CD4-positive, alpha-beta T cell treated with Interleukin-4 for 1 hour (primary cell): Measurements from ENCODE around the gene GPR32.
A peak's percentile ranks its signal among the peaks of the same experiment; 100 is the strongest.

Experiments used
- DNase-seq, 2 donors: peaks; one replicate each; pipeline ENCODE4 v3.0.0-alpha.2; 2020 to 2022

The GPR32 gene

DNA sequence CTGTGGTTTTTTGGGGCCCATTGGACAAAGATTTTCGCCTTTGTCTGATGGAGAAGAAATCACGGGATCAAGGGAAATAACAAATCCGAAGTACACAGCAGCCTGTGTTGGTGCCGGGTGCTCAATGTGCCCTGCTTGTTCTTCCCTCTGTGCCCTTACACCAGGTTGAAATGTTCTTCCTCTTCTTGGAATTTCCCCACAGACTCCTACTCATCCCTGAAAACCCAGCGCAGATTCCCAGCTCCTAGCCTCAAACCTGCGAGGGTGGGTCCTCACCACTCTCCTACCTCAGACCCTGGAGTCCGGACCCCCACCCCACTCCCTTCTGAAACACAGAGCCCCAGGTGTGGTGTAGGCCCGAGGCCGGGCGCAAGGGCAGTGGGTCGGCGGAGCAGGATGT lies 15.1 kb downstream of the GPR32 start:
- DNase-seq, result no peak

DNA sequence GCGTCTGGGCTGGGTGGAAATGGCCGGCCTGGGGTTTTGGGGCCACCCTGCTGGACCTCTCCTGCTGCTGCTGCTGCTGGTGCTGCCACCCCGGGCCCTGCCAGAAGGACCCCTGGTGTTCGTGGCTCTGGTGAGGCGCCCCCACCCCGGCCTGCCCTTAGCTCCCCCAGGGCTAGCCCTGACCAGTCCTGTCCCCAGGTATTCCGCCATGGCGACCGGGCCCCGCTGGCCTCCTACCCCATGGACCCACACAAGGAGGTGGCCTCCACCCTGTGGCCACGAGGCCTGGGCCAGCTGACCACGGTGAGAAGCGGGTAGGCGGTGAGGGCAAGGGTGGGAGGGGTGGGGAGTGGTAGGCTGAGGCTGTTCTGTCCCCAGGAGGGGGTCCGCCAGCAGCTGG lies 20.1 kb downstream of the GPR32 start, which contains the start of gene ACP4:
Gene ACP4, plus strand, starts transcription at position 20 of the 400 bp plus-strand sequence. Its CDS starts 0 bp downstream, at position 20.
- DNase-seq, result no peak

DNA sequence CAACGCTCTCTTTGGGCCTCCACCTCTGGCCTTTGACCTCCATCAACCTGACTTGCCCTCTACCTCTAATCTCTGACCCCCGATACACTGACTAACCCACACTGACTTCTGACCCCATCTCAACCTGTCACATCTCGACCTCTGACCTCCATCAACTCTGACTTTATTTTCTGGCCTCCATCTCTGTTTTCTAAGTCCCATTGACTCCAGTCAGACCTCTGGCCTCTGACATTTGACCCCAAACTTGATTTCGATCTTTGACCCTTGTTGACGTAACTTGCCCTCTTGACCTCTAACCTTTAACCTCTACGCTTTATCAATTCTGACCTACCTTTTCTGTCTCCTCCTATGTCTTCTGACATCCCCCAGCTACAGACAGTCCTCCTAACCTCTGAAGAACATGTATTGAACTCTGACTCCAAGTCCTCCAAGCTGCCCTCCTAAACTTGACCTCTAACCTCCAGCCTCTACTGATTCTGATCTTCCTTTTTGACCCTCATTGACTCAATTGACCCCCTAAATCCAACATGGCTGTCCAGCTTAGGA lies 20.7 kb downstream of the GPR32 start:
- no peak for DNase-seq

DNA sequence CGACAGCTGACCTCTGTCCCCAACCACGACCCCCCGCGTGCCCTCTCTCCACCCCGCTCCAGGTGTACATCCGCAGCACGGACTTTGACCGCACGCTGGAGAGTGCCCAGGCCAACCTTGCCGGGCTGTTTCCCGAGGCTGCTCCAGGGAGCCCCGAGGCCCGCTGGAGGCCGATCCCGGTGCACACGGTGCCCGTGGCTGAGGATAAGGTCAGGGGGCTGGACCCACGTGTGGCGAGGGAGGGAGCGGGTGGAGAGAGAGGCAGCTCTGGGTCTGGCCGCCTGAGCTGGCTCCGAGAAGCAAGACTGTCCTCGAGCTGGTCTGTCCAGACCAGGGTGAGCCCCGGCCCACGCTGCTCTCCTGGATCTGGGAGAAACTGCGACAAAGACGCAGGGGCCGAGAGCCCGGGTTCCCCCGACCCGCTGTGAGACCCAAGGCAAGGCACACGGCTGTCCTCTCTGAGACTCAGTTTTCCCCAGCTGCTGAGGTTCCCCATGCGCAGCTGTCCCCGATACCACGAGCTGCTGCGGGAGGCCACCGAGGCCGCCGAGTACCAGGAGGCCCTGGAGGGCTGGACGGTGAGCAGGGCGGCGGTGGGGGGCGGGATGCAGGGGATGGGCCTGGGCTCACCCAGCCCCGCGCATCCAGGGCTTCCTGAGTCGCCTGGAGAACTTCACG lies 21.5 kb downstream of the GPR32 start:
- DNase-seq, result no peak

DNA sequence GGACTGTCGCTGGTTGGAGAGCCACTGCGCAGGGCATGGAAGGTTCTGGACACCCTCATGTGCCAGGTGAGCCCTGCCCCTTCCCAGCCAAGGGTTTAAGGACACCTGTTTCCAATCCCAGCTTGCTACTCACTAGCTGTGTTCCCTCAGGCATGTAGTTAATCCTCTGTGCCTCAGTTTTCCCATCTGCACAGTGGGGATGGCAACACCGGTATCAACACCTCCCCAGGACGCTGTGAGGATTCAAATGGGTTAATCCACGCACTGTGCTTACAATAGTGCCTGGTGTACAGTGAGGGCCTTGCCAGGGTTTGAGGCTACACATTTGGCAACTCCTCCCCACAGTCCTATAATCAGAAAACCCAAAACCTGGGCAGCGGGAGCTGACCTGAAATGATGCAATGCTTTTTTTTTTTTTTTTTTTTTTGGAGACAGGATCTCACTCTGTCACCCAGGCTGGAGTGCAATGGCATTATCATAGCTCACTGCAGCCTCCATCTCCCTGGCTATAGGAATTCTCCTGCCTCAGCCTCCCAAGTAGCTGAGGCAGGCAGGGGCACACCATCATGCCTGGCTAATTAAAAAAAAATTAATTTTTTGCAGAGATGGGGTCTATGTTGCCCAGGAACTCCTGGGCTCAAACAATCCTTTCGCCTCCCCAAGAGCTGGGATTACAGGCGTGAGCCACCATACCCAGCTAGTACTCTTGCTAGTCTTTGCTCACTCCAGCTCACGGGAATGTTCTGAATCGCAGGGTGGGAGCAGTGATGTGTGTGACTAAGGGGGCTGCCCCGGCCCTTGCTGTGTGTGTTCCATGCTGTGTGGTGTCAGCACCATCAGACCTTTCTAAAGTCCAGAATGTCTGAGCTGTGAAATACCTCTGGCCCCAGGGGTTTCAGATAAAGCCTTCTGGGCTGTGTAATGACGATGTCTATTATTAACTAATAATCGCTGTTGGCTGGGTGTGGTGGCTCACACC lies 22.3 kb downstream of the GPR32 start:
- DNase-seq, result no peak

DNA sequence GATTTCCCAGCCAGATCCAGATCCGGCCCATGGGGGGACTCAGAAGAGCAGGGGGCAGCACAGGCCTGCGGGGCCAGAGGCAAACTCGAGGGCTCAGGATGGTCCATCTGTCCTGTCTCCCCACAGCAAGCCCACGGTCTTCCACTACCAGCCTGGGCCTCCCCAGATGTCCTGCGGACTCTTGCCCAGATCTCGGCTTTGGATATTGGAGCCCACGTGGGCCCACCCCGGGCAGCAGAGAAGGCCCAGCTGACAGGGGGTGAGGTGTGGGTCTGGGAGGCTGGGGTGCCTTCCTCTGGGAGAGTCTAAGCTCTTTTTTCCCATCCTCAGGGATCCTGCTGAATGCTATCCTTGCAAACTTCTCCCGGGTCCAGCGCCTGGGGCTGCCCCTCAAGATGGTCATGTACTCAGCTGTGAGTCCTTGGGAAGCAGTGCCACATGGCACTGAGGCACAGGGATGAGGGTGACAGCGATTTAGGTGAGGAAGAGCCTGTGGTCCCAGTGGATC lies 23.3 kb downstream of the GPR32 start:
- DNase-seq, result no peak

DNA sequence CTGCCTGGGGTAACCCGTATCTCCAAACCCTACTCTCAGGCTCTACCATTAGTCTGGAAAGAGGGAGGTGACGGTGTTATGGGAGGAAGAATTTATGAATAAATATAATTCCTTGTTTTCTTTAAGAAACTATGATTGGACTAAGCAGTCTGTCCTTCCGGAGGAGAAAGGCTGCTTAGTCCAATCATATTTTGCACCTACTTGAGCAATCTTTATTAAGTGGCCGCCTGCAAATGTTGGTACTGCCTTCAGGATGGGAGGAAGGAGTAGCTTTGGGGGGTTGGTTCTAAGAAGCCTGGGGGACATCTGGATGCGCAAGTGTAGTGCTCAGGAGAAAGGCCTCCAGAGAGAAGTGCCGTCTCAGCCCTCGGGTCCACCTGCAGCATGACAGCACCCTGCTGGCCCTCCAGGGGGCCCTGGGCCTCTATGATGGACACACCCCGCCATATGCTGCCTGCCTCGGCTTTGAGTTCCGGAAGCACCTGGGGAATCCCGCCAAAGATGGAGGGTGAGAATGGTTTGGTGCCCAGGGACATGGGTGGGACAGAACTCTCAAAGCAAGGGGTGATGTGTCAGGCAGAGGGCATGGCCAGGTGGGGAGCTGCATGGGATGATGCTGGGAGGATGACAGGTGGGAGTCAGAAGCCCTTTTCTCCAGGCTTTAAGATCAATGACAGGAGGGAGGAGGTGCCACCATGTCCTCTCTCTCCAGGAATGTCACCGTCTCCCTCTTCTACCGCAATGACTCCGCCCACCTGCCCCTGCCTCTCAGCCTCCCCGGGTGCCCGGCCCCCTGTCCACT lies 24.0 kb downstream of the GPR32 start:
- no peak for DNase-seq

DNA sequence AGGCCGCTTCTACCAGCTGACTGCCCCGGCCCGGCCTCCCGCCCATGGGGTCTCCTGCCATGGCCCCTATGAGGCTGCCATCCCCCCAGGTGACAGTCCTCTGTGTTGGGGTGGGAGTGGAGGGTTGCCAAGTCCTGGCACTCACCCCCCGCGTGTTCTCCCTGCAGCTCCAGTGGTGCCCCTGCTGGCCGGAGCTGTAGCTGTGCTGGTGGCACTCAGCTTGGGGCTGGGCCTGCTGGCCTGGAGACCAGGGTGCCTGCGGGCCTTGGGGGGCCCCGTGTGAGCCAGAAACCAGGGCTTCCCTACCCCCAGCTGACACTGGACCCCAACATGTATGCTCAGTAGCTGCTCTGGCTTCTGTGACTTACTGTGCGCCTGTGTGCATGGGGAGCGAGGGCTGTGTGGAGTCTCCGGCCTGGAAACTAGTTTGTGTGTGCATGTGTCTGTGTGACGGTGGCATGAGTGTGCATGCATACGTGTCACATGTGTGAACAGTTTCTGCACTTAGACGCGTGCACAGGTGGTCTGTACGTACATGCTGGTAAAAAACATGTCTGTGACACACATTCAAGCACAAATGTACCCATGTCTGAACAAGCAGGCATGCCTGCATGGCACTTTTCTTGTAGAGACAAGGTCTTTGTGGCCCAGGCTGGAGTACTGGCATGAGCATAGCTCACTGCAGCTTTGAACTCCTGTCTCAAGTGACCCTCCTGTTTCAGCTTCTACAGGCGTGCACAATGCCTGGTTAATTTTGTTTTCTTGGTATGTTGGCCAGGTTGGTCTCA lies 24.8 kb downstream of the GPR32 start:
- no peak for DNase-seq

DNA sequence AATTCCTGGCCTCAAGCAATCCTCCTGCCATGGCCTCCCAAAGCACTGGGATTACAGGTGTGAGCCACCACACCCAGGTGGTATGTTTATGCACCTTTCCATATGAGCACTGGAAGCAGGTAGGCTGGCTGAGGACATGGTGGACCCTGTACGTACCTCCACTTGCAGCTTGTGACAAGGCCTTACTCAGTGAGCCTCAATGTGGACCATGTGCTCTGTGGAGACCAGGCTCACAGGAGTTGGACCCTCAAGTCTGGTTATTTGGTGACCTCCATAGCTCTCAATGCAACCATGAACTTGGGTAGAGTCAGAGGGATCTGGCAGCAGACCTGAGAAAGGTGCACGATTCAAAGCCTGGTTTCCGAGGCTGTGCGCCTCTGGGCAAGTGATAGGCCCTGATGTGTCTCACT lies 25.4 kb downstream of the GPR32 start:
- no peak for DNase-seq

DNA sequence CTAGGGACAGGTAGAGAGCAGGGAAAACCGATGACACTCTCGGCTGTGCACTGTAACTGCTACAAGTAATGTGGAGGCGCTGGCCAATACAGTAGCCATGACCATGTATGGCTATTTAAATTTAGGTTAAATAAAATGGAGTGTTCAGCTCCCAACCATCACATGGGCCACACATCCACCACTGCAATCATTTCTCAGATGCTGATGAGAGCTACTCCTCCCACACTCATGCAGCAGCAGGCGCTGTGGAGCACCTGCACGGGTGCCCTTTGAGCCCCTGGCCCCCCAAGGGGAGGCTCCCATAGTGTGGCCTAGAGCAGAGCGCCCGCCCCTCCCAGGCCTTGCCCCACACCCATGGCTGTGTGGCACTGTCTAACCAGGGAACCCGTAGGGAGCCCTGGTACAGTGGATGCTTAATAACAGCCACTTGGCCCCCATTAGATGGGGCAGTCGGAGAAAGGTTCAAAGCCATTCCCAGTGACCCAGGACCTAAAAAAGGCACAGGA lies 25.9 kb downstream of the GPR32 start:
- DNase-seq, result no peak

DNA sequence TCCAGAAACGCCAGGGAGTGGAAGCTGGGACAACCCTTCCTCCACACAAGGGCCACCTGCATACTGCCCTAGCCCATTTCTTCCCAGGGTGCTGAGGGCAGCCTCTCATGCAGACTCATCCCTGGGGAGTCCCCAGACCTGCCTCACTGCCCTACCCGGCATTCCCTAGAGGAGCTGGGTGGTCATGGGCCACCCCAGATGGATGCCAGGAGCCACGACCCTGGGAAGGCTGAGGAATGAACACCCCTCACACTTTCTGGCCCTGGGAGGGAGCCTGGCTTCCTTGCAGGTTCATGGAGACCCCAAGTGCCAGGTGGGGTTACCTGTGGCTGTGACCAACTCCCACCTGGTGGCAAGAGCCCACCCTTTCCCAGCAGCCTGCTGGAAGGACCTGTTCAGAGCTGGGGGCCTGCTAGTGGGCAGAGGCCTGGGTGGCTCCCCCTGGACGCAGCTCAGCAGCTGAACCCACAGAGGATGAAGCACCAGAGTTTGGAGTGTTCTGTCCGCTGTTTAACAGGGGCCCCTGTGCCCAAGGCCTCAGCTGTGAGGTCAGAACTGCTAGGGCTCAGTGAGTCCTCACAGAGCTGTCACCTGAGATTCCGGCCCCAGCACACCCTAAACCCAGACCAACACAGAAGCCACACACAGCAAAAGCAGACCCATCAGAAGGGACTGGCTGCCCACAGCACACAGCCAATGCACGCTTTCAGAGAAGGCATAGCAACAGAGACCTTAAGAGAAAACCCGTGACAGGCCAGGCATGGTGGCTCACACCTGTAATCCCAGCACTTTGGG lies 26.6 kb downstream of the GPR32 start:
- no peak for DNase-seq

DNA sequence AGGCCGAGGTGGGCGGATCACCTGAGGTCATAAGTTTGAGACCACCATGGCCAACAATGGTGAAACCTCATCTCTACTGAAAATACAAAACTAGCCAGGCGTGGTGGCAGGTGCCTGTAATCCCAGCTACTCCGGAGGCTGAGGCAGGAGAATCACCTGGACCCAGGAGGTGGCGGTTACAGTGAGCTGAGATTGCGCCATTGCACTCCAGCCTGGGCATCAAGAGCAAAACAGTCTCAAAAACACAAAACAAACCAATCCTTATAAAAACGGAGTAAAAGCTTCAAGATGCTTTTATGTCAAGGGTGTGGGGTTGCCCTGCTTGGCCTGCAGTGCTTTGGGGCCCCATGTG lies 27.1 kb downstream of the GPR32 start:
- no peak for DNase-seq

DNA sequence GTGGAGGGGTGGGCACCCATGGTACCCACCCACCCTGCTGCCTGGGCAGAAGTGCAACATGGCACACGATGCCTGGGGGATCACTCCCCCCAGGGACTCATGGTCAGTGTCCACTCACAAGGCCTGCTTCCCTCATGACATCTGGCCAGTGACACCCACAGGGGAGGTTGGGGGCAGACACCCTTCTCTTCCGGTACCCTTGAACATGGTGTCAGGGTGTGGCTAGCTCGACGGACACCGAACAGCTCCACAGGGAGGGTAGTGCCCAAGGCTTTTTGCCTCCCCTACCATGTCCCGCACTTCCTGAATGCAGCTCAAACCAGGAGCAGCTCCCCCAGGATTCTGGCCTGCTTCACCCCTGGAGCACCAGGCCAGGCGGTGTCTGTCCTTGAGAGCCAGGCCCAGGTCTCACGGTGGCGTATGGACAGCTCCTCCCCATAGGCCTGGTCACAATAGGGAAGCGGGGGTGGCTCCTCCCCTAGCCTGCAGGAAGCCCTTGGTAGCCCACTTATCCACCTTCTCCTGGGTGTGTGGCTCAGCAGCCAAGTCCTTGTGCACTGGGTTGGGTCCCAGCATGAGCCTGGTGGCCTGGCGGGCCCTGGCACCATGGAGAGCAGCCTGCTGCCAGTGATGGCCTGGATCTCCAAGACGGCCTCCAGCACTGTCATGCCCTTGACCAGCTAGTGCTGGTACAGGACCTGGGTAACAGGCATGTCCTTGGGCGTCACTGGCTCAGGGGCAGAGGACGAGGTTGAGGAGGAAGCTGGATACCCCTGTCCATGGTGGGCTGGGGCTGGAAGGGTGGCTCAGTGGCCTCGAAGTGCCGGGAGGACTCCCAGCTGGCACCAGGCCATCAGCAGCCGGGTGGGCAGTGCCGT lies 27.8 kb downstream of the GPR32 start:
- DNase-seq, result no peak

DNA sequence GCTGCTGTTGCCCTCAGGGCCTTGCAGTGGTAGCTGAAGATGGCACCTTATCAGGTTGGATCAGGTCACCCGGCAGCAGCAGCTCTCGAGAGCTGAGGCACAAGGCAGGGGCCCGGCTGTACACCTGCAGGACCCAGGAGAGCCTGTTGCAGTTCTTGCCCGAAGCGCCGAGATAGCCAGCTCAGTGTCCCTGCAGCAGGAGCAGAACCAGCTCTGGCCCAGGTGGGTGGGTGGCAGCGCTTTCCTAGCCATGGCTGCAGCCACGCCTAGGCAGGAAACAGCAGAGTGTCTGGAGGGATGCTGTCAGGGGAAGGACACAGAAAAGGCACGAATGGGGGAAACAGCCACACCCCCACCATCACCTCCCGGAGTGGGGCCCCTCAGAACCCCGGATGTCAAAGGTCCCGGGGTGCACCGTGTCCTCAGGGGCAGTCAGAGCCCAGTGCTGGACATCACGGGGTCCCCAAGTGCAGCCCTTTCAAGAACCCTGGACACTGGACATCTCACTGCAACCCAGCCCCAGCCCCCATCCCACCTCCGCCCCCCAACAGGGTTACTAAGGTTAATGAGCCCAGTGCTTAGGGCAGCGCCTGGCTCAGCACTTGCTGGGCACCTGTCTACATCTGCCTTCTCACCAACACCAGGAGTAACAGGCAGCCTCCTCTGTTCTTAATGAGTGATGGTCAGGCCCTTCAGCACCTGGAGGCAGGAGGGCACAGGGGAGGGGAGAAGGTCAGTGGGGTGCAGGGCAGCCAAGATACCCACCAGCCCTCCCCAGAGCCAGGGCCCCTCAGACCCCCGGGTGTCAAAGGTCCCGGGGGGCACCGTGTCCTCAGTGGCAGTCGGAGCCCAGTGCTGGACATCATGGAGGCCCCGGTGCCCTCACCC lies 28.6 kb downstream of the GPR32 start:
- DNase-seq, result no peak

DNA sequence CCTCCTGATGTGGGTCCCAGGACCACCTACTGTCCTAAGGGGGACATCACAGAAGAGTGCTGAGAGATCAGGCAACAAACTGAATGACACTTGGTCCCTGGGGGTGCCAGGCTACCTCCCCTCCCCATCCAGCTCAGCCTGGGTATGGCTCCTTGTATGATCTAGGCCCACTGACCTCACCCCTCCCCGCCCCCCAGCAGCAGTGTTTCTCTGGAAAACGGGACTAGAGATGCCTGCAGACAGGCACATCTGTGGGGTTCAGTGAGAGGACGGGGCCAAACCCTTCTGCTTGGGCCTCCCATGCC lies 29.2 kb downstream of the GPR32 start:
- DNase-seq, result no peak

DNA sequence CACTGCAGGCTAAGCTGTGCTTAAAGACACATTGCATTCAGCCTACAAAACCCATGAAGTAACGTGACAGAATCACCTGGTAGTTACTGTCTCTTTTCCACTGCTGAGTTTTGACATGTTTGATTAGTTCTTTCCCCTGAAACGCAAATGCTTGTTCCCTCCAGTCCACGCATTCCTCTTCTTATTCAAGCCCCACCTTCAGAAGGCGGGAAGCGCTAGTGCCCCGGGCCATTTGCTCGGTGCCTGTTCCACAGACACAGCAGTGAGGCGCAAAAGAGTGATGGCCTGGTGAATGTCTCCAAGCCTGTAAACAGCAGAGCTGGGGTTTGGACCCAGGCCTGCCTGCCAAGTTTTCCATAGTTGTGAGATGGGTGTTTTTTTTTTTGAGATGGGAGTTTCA lies 30.8 kb downstream of the GPR32 start:
- DNase-seq, result no peak

DNA sequence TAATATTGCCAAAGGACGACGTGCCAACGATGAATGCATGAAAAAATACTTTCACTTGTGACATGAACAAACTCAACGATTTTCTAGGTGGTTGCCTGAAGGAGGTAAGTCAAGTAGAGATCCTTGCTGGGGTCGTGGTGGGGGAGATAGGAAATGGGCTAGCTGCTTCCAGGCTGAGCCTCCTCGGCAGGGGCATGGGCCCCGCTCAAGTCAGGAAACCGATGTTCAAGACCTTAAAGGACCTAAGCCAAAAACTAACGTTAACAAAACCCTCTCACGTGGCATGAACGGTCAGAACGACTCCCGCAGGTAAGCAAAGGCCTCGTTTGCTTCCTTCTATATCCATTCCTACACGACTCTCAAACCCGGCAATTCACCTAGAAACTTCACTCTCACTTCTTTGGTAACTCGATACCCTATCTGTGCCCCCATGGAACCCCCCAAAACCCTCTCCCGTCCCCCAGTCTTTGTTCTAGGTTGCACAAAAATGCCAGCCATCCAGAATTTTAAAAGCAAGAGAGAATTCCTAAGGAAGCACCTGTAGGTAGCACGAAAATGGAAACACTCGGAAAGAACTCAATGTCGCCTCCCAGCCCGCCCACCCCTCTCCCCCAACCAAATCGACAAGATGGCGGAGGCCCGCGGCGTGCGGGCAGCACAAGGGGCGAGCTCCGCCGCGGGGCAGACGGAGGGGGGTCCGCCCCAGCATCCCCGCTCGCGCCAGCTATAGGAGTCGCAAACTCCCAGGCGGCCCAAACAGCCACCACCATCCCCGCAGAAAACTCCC lies 33.6 kb downstream of the GPR32 start:
- DNase-seq, result peak in 1 of 2 donors; percentile 12
